T-helper 2 cell treated with Interferon-gamma antibody and Interleukin-4, amounts not matched to agents 100 ng/mL and 5 ng/mL, for 36 hours (primary cell): ENCODE results near the gene NOG. TPM values are rescaled to one million over a fixed set of nuclear protein-coding genes. Genes with fewer than 3 reads are reported as not detected.

Experiments used
- intact Hi-C: fragments of 100-400 bp; cut with micrococcal nuclease; formaldehyde crosslinking; loops from one replicate; pipeline ENCODE4 v1.15.1; 2023
- total RNA-seq: library from RNA; stranded (reverse); gene quantifications from 2 replicates; pipeline ENCODE4 v1.2.3, GENCODE V29; 2022

The NOG gene
- total RNA-seq, 1 donor from 2014 or later = not detected

DNA sequence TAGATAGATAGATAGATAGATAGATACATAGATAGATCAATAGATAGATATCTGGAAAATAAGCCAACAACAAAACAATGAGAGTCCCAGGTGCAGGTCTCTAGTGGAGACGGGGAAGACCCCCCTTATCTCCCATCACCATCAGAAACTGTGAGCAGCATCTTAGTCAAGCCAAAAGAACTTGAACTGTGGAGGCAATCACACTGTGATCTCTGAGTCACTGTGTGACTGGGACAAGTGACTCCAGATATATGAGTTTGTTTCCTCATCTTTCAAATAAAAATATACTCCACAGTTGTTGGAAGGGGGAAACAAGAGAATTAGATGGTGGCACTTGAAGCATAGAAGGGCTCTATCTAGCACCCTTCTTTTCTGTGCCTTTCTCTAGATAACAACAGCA lies 42.1 kb downstream of the NOG start:
- intact Hi-C loops = no loop called here

GRCh38 chr17:56636265-56636664 lies 42.8 kb downstream of the NOG start:
- intact Hi-C loops = no loop called here

DNA sequence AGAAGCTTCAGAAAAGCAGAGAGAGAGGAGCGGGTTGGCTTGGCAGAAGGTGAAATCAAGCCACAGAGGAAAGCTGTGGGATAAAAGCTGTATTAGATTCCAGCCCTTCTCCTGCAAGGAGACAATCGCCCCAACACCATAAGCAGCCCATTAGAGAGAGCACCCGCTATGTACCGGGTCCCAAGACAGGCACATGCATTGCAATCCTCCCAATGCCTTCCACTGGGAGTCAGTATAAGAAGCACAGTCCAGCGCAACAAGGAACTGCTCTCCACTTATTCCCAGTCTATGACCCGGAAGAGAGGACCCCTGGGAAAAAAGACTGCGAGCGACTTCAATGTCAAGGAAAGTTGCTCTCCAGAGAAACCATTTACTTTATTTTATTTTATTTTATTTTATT lies 43.8 kb downstream of the NOG start:
- intact Hi-C loops = no loop called here

- intact Hi-C loops = no loop called here
Measured at GRCh38 chr17:56638591-56639051, 45.1 kb downstream of the NOG start.

- intact Hi-C loops = no loop called here
Measured at GRCh38 chr17:56639517-56639916, 46.0 kb downstream of the NOG start.

DNA sequence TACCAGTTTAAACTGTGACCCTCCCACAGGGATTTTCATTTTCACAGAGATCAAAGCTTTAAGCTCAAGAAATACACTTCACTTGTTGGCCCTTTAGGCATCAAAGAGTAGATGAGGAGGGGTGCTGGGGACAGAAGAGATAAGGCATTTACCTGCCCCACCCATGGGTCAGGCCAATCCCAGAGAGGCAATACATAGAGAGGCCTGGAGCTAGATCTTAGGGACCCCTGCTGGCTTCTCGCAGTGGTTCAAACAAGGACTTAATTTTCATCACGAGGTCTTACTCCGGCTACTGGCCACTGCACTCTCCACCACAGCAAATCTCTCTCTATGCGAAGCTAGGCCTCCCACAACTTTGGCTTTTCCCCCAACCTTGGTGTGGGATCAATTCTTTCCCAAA lies 46.6 kb downstream of the NOG start:
- intact Hi-C loops = no loop called here

- intact Hi-C loops = no loop called here
Measured at GRCh38 chr17:56641373-56641772, 47.9 kb downstream of the NOG start.

GRCh38 chr17:56641894-56642293 lies 48.4 kb downstream of the NOG start:
- intact Hi-C loops = no loop called here

DNA sequence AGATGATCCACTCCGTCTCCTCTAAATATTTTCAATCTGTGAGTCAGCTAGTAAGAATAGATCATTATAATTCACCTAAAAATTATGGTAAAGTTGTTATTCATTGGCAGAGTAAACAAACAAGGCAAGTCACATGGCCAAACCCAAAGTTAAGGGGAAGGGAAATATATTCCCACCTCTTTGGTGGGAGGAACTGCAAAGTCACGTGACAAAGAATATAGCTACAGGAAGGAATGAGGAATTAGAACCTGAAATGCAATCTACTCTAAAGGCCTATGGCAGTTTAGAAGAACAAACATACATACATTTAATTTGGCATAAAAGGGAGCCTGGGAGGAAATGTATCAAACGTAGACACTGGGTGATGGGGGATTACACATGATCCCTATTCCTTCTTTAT lies 48.9 kb downstream of the NOG start:
- intact Hi-C loops = no loop called here

Other genes with a start within 250 kb of the NOG start
- 3.2 TPM in 2 replicates for gene C17orf67, start 240.2 kb downstream of the NOG start, total RNA-seq
- 25.8 and 25.9 TPM in 2 replicates for gene DGKE, start 240.5 kb downstream of the NOG start, total RNA-seq